GM23248 (cell line): ENCODE data around the gene ZNF385A.

Experiments
- EZH2 ChIP-seq: fragments of 200-600 bp; sonication (generic); IDR thresholded peaks from 2 replicates; pipeline ENCODE4 v1.6.1; 2018; ENCODE audit warnings: antibody characterized with exemption, mild to moderate bottlenecking; ENCODE audit not compliant: insufficient read depth, poor library complexity, severe bottlenecking
- EZH2phosphoT487 ChIP-seq: fragments of 200-600 bp; sonication (generic); IDR thresholded peaks from 2 replicates; pipeline ENCODE4 v1.6.1; 2018; ENCODE audit warnings: antibody characterized with exemption, moderate library complexity, mild to moderate bottlenecking, low read depth; ENCODE audit not compliant: insufficient read depth

- TF ChIP-seq EZH2, result no peak
- no peak for TF ChIP-seq EZH2phosphoT487
Observed at GRCh38 chr12:54352891-54353874, 31.4 kb downstream of the ZNF385A start.
